ENCODE measurements around the gene ZSWIM6. TPM values are rescaled to one million over a fixed set of nuclear protein-coding genes. Genes with fewer than 3 reads are reported as not detected.
A peak's percentile ranks its signal among the peaks of the same experiment; 100 is the strongest.

The ZSWIM6 gene
- polyA plus RNA-seq, 2 of the 4 experiments (the other 2 are of a cell fraction), result 8.9 to 18.0 TPM

DNA sequence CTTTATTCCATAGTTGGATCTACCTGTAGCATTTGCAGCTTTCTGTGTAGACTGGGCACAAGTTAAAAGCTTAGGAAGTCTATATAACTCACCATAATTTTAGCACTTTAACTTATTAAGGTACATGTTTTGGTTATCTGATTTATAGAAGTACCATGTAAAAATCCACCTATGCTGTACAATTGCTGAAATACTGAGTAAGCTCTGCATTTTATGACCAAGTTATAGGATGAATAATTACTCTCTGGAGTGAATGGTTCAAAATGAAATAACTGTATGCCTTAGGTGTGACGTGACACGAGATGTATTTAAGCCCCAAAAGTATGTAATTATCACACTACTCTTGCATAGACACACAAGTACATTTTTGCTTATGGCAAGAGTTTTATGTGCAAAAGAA, 22.1 kb downstream of the ZSWIM6 start:
- POLR2A ChIA-PET, result no interaction called here
- TF ChIP-seq BCL3 (IDR thresholded peaks at IDR 0.05) (no peak), CTCF (IDR thresholded peaks at IDR 0.05) (no peak), ESRRA (IDR thresholded peaks at IDR 0.05; ENCODE audit: borderline replicate concordance, low read length) (no peak), JUN (IDR thresholded peaks at IDR 0.05) (no peak), RCOR1 (IDR thresholded peaks at IDR 0.05; ENCODE audit: low read depth, low read length) (no peak), RARB (CRISPR knock-in tag; IDR thresholded peaks at IDR 0.05) (no peak), ZC3H11A (IDR thresholded peaks at IDR 0.05) (no peak), POLR2A (IDR thresholded peaks at IDR 0.05; ENCODE audit: low read length) (no peak), E2F6 (IDR thresholded peaks at IDR 0.05; ENCODE audit: borderline replicate concordance, low read depth) (no peak), EHMT2 (IDR thresholded peaks at IDR 0.05; ENCODE audit: low read depth) (no peak), ZFP36 (IDR thresholded peaks at IDR 0.05; ENCODE audit: borderline replicate concordance, partially characterized antibody) (no peak), BHLHE40 (IDR thresholded peaks at IDR 0.05; ENCODE audit: low read depth, low read length) (no peak), RNF2 (IDR thresholded peaks at IDR 0.05; ENCODE audit: borderline replicate concordance, low read depth) (no peak), PHF8 (IDR thresholded peaks at IDR 0.05; ENCODE audit: borderline replicate concordance, low read depth) (no peak)
- TF ChIP-seq, protein P1, sequence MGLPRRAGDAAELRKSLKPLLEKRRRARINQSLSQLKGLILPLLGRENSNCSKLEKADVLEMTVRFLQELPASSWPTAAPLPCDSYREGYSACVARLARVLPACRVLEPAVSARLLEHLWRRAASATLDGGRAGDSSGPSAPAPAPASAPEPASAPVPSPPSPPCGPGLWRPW (IDR thresholded peaks at IDR 0.05), result no peak
- TF ChIP-seq, protein P2, sequence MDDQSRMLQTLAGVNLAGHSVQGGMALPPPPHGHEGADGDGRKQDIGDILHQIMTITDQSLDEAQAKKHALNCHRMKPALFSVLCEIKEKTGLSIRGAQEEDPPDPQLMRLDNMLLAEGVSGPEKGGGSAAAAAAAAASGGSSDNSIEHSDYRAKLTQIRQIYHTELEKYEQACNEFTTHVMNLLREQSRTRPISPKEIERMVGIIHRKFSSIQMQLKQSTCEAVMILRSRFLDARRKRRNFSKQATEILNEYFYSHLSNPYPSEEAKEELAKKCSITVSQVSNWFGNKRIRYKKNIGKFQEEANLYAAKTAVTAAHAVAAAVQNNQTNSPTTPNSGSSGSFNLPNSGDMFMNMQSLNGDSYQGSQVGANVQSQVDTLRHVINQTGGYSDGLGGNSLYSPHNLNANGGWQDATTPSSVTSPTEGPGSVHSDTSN (IDR thresholded peaks at IDR 0.05), result no peak
- TF ChIP-seq, protein P3, sequence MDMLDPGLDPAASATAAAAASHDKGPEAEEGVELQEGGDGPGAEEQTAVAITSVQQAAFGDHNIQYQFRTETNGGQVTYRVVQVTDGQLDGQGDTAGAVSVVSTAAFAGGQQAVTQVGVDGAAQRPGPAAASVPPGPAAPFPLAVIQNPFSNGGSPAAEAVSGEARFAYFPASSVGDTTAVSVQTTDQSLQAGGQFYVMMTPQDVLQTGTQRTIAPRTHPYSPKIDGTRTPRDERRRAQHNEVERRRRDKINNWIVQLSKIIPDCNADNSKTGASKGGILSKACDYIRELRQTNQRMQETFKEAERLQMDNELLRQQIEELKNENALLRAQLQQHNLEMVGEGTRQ (IDR thresholded peaks at IDR 0.05), result no peak
- TF ChIP-seq, protein P4, sequence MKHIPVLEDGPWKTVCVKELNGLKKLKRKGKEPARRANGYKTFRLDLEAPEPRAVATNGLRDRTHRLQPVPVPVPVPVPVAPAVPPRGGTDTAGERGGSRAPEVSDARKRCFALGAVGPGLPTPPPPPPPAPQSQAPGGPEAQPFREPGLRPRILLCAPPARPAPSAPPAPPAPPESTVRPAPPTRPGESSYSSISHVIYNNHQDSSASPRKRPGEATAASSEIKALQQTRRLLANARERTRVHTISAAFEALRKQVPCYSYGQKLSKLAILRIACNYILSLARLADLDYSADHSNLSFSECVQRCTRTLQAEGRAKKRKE (CRISPR knock-in tag; IDR thresholded peaks at IDR 0.05; ENCODE audit: low read depth), result no peak
- Histone ChIP-seq H3K9me3 (peaks cover 12% of the 10 kb centered on the region; the same call in 2 of the 3 replicates), H3K27ac (no peak overlapping the region), H3K4me2 (no peak overlapping the region), H3K4me3 (no peak overlapping the region), H3K4me1 (peaks cover 33% of the 10 kb centered on the region; the same call in 2 of the 3 replicates)
- DNase-seq (ENCODE audit: low read depth in 1 of 2, low spot score in 1 of 2) (no peak), FAIRE-seq (no peak), ATAC-seq (no peak)
- WGBS (ENCODE audit: missing lambda C conversion rate), result 95% methylated on average over 2 of the region's 2 CpGs
- CTCF ChIA-PET, result interaction anchor here (0.5 to 2.9 kb wide), 4 partner anchors 10 to 304 kb away, joined by 3 to 10 read pairs (median 4); no protein-coding TSS in a partner anchor

DNA sequence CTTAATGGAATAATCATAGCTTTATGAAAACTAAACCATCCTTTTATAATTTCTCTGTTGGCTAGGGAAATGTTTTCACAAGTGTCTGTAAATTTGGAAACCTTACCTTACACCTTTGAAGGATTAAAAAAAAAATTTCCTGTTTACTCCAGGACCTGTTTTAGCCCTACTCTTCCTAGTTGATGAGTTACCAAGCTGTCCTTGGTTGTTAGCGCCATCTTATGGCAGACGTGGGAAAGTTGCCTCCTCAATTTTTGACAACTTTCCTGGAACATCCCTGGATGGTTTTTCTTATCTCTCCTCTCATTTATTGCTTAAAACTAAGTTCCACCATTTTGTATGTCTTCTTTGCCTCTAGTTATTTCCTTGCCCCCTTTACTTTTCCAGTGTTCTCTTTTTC, 25.7 kb downstream of the ZSWIM6 start:
- WGBS (ENCODE audit: missing lambda C conversion rate), result 88% methylated on average over 2 of the region's 2 CpGs

More for the DNA sequence above, 25.7 kb downstream of the ZSWIM6 start:
- Histone ChIP-seq H3K27ac (no peak overlapping the region), H3K9me3 (peaks cover 12% of the 10 kb centered on the region; the same call in 2 of the 3 replicates), H3K4me1 (peaks cover 22% of the 10 kb centered on the region; the same call in 2 of the 3 replicates), H3K4me2 (no peak overlapping the region), H3K4me3 (no peak overlapping the region)
- DNase-seq (ENCODE audit: low read depth in 1 of 2, low spot score in 1 of 2), result peak in 1 of 2 experiments; percentile 63
- no peak for ATAC-seq
- FAIRE-seq, result no peak
- ChIA-PET CTCF (interaction anchor here (0.7 to 2.4 kb wide), 5 partner anchors 11 to 460 kb away, joined by 3 to 7 read pairs (median 5); no protein-coding TSS in a partner anchor), POLR2A (no interaction called here)
- no peak for TF ChIP-seq RCOR1 (IDR thresholded peaks at IDR 0.05; ENCODE audit: low read depth, low read length)
- TF ChIP-seq RAD21 (conservative IDR thresholded peaks at IDR 0.05 in 1 of 2, IDR thresholded peaks at IDR 0.05 in 1 of 2), result peak in 1 of 2 experiments; percentile 33; a peak in 2 of 5 replicates
